Effector CD4-positive, alpha-beta T cell (primary cell): ENCODE data around the gene MOCOS.

Experiments
- DNase-seq: peaks from one replicate; pipeline ENCODE4 v3.0.0-alpha.2; 2020

Gene MOCOS

DNA sequence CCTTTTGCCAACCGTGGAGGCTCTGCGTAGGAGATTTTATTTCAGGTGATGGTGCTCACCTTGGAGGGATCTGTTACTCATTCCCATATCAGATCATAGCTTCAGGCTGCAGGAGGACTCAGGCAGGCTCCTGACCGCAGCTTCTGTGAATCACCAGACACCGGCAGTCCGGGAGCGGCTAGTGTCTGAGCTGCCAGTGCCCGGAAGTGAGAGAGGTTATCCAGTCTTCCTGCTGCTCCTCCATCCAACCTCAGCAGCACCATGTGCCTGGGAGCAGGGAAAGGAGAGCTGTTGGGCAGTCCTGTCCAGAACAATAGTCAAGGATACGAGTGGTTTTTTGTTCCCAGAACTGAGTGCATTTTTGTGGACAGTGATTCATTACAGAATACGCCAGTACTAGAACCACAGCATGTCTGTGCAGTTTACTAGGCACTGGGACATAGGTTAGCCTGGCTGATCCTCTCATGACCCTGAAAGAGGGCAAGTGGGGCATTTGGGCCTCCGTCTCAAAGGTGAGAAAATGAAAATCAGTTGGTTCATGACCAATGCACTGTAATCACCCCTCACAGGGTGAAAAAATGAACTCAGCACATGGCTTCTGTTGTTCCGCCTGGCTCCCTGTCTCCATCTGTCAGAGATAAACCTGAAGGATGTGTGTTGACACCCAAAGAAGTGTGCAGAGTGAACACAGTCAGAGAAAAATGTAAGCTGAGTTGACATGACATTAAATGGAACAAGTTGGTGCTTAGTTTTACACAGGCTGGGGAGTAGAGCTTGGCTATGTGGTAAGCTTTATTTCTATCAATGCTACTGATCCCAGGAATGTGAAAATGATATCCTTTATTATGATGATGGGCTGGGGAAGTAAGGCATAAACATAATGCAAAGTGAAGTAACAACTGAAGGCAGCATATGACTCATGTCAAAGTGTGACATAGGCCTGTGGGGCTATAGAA, 122.4 kb downstream of the MOCOS start:
- no peak for DNase-seq

GRCh38 chr18:36311026-36311570, 123.8 kb downstream of the MOCOS start:
- no peak for DNase-seq

DNA sequence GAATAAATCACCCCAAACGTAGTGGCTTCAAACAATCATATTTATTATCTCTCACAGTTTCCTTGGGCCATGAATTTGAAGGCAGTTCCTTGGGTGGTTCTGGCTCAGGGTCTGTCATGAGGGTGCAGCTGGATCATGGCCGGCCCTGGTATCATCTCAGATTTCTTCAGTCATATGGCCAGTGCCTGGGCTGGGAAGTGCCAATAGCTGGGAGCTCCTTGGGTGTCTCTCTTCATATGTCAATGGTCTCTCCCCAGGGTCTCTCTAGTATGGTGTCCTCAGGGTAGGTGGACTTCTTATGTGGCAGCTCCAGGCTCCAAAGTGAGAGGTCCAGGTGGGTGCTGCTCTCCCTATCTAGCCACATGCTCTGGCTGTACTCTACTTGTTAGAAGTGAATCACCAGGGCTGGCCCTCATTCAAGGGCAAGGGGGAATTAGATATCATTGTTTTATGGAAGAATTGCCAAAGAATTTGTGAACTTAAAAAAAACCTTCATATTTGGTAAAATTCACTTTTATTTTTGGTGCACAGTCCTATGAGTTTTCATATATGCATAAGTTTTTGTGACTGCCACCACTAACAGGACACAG, 125.6 kb downstream of the MOCOS start:
- no peak for DNase-seq

DNA sequence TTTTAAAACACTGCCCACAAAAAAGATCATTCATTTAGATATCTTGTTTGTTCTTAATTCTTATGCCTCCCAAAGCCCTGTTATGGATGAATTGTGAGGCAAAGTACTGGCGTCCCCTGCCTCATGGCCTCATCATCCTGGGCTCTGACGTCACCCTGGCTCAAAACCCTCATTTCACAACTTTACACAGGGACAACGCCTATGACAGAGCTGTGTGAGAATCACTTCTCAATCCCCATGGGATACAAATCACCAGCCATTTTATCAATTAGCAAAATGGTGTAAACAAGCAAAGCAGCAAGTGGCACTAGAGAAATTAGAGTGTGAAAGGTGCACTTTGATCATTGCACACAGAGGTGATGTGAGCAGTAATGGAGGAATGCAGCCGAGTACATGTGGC, 126.8 kb downstream of the MOCOS start:
- no peak for DNase-seq

- no peak for DNase-seq
Observed at GRCh38 chr18:36314754-36315153, 127.5 kb downstream of the MOCOS start.

GRCh38 chr18:36315736-36316135, 128.4 kb downstream of the MOCOS start:
- DNase-seq, result no peak

DNA sequence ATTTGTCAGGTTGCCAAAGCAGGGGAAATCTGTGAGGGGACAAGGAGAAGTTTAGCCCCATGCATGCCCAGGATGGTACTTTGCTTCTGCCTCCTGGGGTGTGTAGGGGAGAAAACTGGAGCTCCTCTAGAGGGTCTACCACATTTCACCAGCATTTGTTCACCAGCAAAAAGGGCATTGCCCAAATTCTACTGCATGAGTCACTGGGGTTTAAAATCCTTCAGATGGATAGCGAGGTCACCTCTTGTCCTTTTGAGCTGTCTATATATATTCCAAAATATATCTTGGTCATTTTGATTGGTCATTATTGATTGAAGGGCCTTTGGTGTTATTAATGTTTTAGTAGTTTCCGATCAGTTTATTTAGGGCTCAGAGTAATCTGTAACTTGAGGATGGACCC, 128.9 kb downstream of the MOCOS start:
- no peak for DNase-seq
